DOHH2 (cell line): Measurements from ENCODE around the gene DALRD3.

ENCODE experiments used
- H3F3A ChIP-seq: fragments of 200-600 bp; sonication (generic), shearing (Covaris generic); 2 replicates; pipeline ENCODE4 v1.6.0; 2016; ENCODE audit warnings: antibody characterized with exemption, mild to moderate bottlenecking; ENCODE audit not compliant: control insufficient read depth, insufficient read depth
- H3K27ac ChIP-seq: fragments of 200-600 bp; sonication (generic); 2 replicates; pipeline ENCODE4 v1.5.1; 2014; ENCODE audit warnings: low read depth, mild to moderate bottlenecking, low read length, moderate library complexity
- H3K27me3 ChIP-seq: fragments of 200-600 bp; sonication (generic); 2 replicates; pipeline ENCODE4 v1.6.1; 2014; ENCODE audit warnings: mild to moderate bottlenecking, low read length, mixed read lengths; ENCODE audit not compliant: control insufficient read depth
- H3K36me3 ChIP-seq: fragments of 200-600 bp; sonication (generic); 2 replicates; pipeline ENCODE4 v1.6.1; 2014; ENCODE audit warnings: mild to moderate bottlenecking, low read length, moderate library complexity, mixed read lengths; ENCODE audit not compliant: control insufficient read depth
- H3K4me1 ChIP-seq: fragments of 200-600 bp; sonication (generic); 2 replicates; pipeline ENCODE4 v1.6.1; 2014; ENCODE audit warnings: mild to moderate bottlenecking, low read length, mixed read lengths; ENCODE audit not compliant: control insufficient read depth
- H3K4me2 ChIP-seq: fragments of 200-600 bp; sonication (generic); 2 replicates; pipeline ENCODE4 v1.6.0; 2014; ENCODE audit warnings: mild to moderate bottlenecking, low read length, moderate library complexity
- H3K4me3 ChIP-seq: fragments of 200-600 bp; sonication (generic); 2 replicates; pipeline ENCODE4 v1.5.1; 2014; ENCODE audit warnings: mild to moderate bottlenecking, low read length, mixed read lengths
- H3K79me2 ChIP-seq: fragments of 200-600 bp; sonication (generic); 2 replicates; pipeline ENCODE4 v1.6.1; 2014; ENCODE audit warnings: mild to moderate bottlenecking, low read length, mixed read lengths; ENCODE audit not compliant: control insufficient read depth
- H3K9me2 ChIP-seq: fragments of 200-600 bp; sonication (generic); replicated peaks from 2 replicates; pipeline ENCODE4 v1.6.1; 2014; ENCODE audit warnings: mild to moderate bottlenecking, low read length, mixed read lengths; ENCODE audit not compliant: control insufficient read depth
- H3K9me3 ChIP-seq: fragments of 200-600 bp; sonication (generic); 2 replicates; pipeline ENCODE4 v1.6.1; 2014; ENCODE audit warnings: antibody characterized with exemption, low read length, mixed read lengths; ENCODE audit not compliant: control insufficient read depth, insufficient read depth
- H4K20me1 ChIP-seq: fragments of 200-600 bp; sonication (generic); 2 replicates; pipeline ENCODE4 v1.6.0; 2014; ENCODE audit warnings: low read depth, mild to moderate bottlenecking, antibody characterized with exemption, low read length, moderate library complexity; ENCODE audit not compliant: control insufficient read depth, insufficient read depth
- EZH2phosphoT487 ChIP-seq: fragments of 200-600 bp; sonication (generic); IDR thresholded peaks from 2 replicates; pipeline ENCODE4 v1.6.1; 2017; ENCODE audit warnings: borderline replicate concordance, mild to moderate bottlenecking, antibody characterized with exemption, low read length, moderate library complexity, mixed read lengths
- TF ChIP-seq, protein P1 (sequence below): fragments of 200-600 bp; sonication (generic); IDR thresholded peaks from one replicate; pipeline ENCODE4 v1.5.1; 2014; ENCODE audit warnings: antibody characterized with exemption, mild to moderate bottlenecking, low read depth, low read length; ENCODE audit not compliant: poor library complexity, severe bottlenecking

DALRD3 gene

DNA sequence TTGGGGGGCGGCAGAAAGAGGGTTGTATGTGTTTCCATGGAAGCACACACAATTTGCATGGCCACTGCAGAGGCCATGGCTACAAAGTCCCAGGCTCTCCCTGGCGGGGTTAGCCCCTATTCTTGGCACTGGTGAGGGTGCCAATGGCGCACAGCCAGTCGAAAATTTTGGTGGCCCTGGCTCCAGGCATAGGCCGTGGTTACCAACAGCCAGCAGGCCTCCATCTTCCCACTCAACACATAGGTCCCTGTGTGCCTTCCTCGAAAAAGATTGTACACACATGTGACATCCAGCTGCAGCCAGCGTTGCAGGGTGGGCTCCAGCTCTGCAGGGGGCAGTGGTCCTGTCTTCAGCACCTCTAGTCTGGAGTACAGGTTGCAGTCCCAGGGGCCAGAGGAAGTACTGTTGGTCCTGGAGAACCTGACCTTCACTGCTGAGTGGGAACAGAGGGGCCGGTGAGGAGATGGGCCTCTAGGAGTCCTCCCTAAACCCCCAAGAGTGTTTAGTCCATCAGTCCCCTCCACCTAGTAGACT, 21.2 kb downstream of the DALRD3 start:
- H3K27me3 ChIP-seq: no peaks in the 10 kb centered on the region
- H4K20me1 ChIP-seq: no peaks in the 10 kb centered on the region
- peaks cover 6% of the 10 kb centered on the region for H3K79me2 ChIP-seq
- peaks cover 7% of the 10 kb centered on the region; the same call in 1 of the 2 replicates for H3K36me3 ChIP-seq
- H3K4me2 ChIP-seq: no peak overlapping the region
- no peaks in the 10 kb centered on the region; the same call in 1 of the 2 replicates for H3F3A ChIP-seq
- H3K4me3 ChIP-seq: no peak overlapping the region
- no peaks in the 10 kb centered on the region for H3K4me1 ChIP-seq
- no peaks in the 10 kb centered on the region for H3K9me2 ChIP-seq
- TF ChIP-seq EZH2phosphoT487: no peak
- TF ChIP-seq, protein P1, sequence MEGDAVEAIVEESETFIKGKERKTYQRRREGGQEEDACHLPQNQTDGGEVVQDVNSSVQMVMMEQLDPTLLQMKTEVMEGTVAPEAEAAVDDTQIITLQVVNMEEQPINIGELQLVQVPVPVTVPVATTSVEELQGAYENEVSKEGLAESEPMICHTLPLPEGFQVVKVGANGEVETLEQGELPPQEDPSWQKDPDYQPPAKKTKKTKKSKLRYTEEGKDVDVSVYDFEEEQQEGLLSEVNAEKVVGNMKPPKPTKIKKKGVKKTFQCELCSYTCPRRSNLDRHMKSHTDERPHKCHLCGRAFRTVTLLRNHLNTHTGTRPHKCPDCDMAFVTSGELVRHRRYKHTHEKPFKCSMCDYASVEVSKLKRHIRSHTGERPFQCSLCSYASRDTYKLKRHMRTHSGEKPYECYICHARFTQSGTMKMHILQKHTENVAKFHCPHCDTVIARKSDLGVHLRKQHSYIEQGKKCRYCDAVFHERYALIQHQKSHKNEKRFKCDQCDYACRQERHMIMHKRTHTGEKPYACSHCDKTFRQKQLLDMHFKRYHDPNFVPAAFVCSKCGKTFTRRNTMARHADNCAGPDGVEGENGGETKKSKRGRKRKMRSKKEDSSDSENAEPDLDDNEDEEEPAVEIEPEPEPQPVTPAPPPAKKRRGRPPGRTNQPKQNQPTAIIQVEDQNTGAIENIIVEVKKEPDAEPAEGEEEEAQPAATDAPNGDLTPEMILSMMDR: no peak
- H3K27ac ChIP-seq: no peak overlapping the region
- no peaks in the 10 kb centered on the region for H3K9me3 ChIP-seq

DNA sequence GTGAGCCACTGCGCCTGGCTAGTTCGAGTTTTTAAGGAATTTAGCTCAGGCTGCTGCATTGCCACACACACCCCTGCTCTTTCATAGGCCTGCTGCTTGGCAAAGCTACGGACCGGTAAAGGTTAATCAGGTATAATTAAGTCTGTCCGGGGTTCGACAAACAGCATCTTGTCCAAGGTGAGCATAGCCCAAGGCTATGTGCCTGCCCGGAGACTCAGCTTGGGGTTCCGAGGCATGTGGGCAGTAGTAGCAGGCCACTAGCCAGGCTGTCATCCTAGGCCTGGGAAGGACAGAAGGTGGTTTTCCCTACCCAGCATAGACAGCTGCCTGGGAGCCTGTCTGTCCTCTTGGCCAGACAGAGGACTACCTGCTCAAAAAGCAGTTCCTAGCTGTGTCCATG, 21.7 kb downstream of the DALRD3 start:
- no peak for TF ChIP-seq EZH2phosphoT487
- TF ChIP-seq, protein P1: no peak
- peaks cover 10% of the 10 kb centered on the region for H3K36me3 ChIP-seq
- H3K9me2 ChIP-seq: no peaks in the 10 kb centered on the region
- H3K27me3 ChIP-seq: no peaks in the 10 kb centered on the region
- H3K9me3 ChIP-seq: no peaks in the 10 kb centered on the region
- H3K27ac ChIP-seq: no peak overlapping the region
- H4K20me1 ChIP-seq: no peaks in the 10 kb centered on the region
- H3K4me2 ChIP-seq: no peak overlapping the region
- H3K4me3 ChIP-seq: no peak overlapping the region
- peaks cover 3% of the 10 kb centered on the region; the same call in 1 of the 2 replicates for H3F3A ChIP-seq
- peaks cover 11% of the 10 kb centered on the region for H3K79me2 ChIP-seq
- H3K4me1 ChIP-seq: peaks cover 5% of the 10 kb centered on the region

DNA sequence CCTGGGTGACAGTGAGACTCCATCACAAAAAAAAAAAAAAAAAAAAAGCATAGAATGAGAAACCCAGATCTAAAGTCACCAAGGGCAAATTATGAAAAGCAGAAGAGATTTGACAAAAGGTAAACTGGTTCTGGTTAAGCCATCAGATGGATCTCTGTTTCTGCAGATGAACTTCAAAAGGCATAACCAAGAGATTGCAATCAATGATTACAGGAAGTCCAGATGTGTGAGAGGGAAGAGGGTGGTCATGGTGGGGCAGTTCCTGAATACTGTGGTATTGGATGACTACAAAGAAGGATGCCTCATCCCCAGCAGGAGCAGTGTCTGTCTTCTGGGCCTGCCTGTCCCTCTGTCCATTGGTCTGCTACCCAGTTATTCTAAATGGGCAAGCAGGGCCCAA, 24.5 kb downstream of the DALRD3 start:
- no peaks in the 10 kb centered on the region for H4K20me1 ChIP-seq
- H3K36me3 ChIP-seq: peaks cover 22% of the 10 kb centered on the region
- H3K9me3 ChIP-seq: no peaks in the 10 kb centered on the region
- no peak overlapping the region for H3K4me3 ChIP-seq
- H3K4me1 ChIP-seq: peaks cover 24% of the 10 kb centered on the region
- no peaks in the 10 kb centered on the region for H3K27me3 ChIP-seq
- TF ChIP-seq, protein P1: no peak
- no peak for TF ChIP-seq EZH2phosphoT487
- H3K4me2 ChIP-seq: no peak overlapping the region
- no peak overlapping the region for H3K27ac ChIP-seq
- peaks cover 37% of the 10 kb centered on the region for H3K79me2 ChIP-seq
- 0 out of 2 replicates have a peak, but pooled peaks cover 3% of the 10 kb centered on the region for H3F3A ChIP-seq
- no peaks in the 10 kb centered on the region for H3K9me2 ChIP-seq
